Measurements from ENCODE around the gene OR1F1.

Gene OR1F1

GRCh38 chr16:3143189-3143588, 44.8 kb upstream of the OR1F1 start:
- Histone ChIP-seq H3K27me3 (ENCODE audit: insufficient read depth, low read depth) (no peaks in the 10 kb centered on the region; the same call in 1 of the 2 replicates), H3K9ac (no peak overlapping the region), H3K4me2 (no peak overlapping the region), H2AFZ (ENCODE audit: low read depth) (no peak overlapping the region), H4K20me1 (ENCODE audit: insufficient read depth) (no peaks in the 10 kb centered on the region), H3K36me3 (ENCODE audit: insufficient read depth) (no peaks in the 10 kb centered on the region), H3K79me2 (ENCODE audit: insufficient read depth, low read depth) (no peaks in the 10 kb centered on the region), H3K27ac (no peak overlapping the region), H3K4me3 (IDR thresholded peaks at IDR 0.05; ENCODE audit: insufficient read depth, low read depth, low read length) (no peak overlapping the region), H3K4me1 (ENCODE audit: low read depth, poor library complexity, severe bottlenecking) (no peaks in the 10 kb centered on the region)
- TF ChIP-seq, protein P1, sequence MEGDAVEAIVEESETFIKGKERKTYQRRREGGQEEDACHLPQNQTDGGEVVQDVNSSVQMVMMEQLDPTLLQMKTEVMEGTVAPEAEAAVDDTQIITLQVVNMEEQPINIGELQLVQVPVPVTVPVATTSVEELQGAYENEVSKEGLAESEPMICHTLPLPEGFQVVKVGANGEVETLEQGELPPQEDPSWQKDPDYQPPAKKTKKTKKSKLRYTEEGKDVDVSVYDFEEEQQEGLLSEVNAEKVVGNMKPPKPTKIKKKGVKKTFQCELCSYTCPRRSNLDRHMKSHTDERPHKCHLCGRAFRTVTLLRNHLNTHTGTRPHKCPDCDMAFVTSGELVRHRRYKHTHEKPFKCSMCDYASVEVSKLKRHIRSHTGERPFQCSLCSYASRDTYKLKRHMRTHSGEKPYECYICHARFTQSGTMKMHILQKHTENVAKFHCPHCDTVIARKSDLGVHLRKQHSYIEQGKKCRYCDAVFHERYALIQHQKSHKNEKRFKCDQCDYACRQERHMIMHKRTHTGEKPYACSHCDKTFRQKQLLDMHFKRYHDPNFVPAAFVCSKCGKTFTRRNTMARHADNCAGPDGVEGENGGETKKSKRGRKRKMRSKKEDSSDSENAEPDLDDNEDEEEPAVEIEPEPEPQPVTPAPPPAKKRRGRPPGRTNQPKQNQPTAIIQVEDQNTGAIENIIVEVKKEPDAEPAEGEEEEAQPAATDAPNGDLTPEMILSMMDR (conservative IDR thresholded peaks at IDR 0.05; ENCODE audit: low read depth, low read length), result no peak

DNA sequence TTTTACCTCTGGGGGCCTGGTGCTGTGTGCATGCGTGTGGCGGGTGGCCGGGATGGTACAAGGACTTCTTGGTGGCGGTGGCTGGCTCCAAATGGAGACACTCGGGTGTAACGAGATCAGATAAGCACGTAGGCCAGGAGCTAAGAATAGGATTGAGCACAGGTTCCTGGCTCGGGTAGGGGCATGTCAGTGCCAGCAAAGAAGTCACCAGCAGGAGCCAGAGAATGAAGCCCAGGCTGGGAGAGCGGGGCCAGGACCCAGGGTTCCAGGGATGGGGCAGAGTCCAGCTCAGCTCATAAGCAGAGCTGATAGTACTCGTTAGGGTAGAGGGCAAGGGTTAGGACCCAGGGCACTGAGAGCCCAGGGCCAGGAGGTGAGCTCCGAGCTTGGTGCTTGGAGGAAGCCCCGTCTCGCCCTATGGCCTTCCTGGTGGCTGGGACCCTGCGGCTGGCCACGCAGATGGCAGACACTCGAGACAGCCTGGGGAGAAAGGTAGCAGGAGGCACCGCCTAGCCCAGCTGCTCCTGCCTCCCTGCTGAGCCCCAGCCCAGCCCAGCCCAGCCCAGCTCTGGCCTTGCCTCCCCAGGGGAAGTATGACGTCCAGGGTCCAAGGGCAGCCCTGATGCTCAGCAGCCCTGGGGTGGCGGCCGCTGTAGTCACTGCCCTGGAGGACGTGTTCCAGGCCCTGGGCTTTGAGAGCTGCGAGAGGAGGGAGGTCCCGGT, 44.2 kb upstream of the OR1F1 start:
- no peak overlapping the region for H3K9ac ChIP-seq
- TF ChIP-seq, protein P1 (conservative IDR thresholded peaks at IDR 0.05; ENCODE audit: low read depth, low read length), result no peak
- no peaks in the 10 kb centered on the region for H3K4me1 ChIP-seq (ENCODE audit: low read depth, poor library complexity, severe bottlenecking)
- no peak overlapping the region for H3K4me3 ChIP-seq (IDR thresholded peaks at IDR 0.05; ENCODE audit: insufficient read depth, low read depth, low read length)
- H3K36me3 ChIP-seq (ENCODE audit: insufficient read depth), result no peaks in the 10 kb centered on the region
- H2AFZ ChIP-seq (ENCODE audit: low read depth), result no peak overlapping the region
- H3K79me2 ChIP-seq (ENCODE audit: insufficient read depth, low read depth), result no peaks in the 10 kb centered on the region
- no peaks in the 10 kb centered on the region for H4K20me1 ChIP-seq (ENCODE audit: insufficient read depth)
- no peak overlapping the region for H3K27ac ChIP-seq
- H3K27me3 ChIP-seq (ENCODE audit: insufficient read depth, low read depth), result peaks cover 1% of the 10 kb centered on the region; the same call in 1 of the 2 replicates
- no peak overlapping the region for H3K4me2 ChIP-seq

- Histone ChIP-seq H2AFZ (ENCODE audit: low read depth) (no peak overlapping the region), H3K27me3 (ENCODE audit: insufficient read depth, low read depth) (peaks cover 5% of the 10 kb centered on the region; the same call in 1 of the 2 replicates), H3K79me2 (ENCODE audit: insufficient read depth, low read depth) (no peaks in the 10 kb centered on the region), H3K9ac (no peak overlapping the region), H3K4me1 (ENCODE audit: low read depth, poor library complexity, severe bottlenecking) (peaks cover 4% of the 10 kb centered on the region), H3K27ac (no peak overlapping the region), H4K20me1 (ENCODE audit: insufficient read depth) (no peaks in the 10 kb centered on the region), H3K4me2 (no peak overlapping the region), H3K36me3 (ENCODE audit: insufficient read depth) (no peaks in the 10 kb centered on the region), H3K4me3 (IDR thresholded peaks at IDR 0.05; ENCODE audit: insufficient read depth, low read depth, low read length) (no peak overlapping the region)
- TF ChIP-seq, protein P1 (conservative IDR thresholded peaks at IDR 0.05; ENCODE audit: low read depth, low read length), result no peak
These were observed 43.6 kb upstream of the OR1F1 start for GRCh38 chr16:3144321-3144983.

GRCh38 chr16:3145151-3145550, 42.9 kb upstream of the OR1F1 start:
- Histone ChIP-seq H3K27me3 (ENCODE audit: insufficient read depth, low read depth) (peaks cover 5% of the 10 kb centered on the region; the same call in 1 of the 2 replicates), H3K4me2 (no peak overlapping the region), H3K9ac (no peak overlapping the region), H3K27ac (no peak overlapping the region), H2AFZ (ENCODE audit: low read depth) (no peak overlapping the region), H3K4me1 (ENCODE audit: low read depth, poor library complexity, severe bottlenecking) (peaks cover 9% of the 10 kb centered on the region), H3K4me3 (IDR thresholded peaks at IDR 0.05; ENCODE audit: insufficient read depth, low read depth, low read length) (no peak overlapping the region), H3K79me2 (ENCODE audit: insufficient read depth, low read depth) (no peaks in the 10 kb centered on the region), H3K36me3 (ENCODE audit: insufficient read depth) (no peaks in the 10 kb centered on the region), H4K20me1 (ENCODE audit: insufficient read depth) (no peaks in the 10 kb centered on the region)
- TF ChIP-seq, protein P1 (conservative IDR thresholded peaks at IDR 0.05; ENCODE audit: low read depth, low read length), result no peak
